HEK293 (cell line): ENCODE results near the gene BAIAP2.

Experiments used
- CTCF ChIA-PET: fragments of 350-600 bp; formaldehyde crosslinking; extraction: SDS; loops from one replicate; lab custom pipeline; 2021; ENCODE audit warnings: antibody characterized with exemption; lab: Yijun Ruan, JAX
- POLR2A ChIA-PET: fragments of 300-600 bp; formaldehyde crosslinking; extraction: SDS; loops from one replicate; lab custom pipeline; 2020; ENCODE audit warnings: antibody characterized with exemption, inconsistent platforms; lab: Yijun Ruan, JAX
- H3K27ac ChIP-seq: fragments of 200-500 bp; sonication (Bioruptor generic); 2 replicates; pipeline ENCODE4 v1.5.1; 2014; ENCODE audit warnings: low read depth, low read length, control low read depth, inconsistent platforms; ENCODE audit errors: extremely low read depth
- H3K36me3 ChIP-seq, 2 experiments: fragments of 200-500 bp in 1 of 2; sonication (Bioruptor generic) in 1 of 2; 1 replicate in 1 of 2; 2 replicates in 1 of 2; pipeline ENCODE4 v1.5.1; 2014 to 2017; ENCODE audit warnings: inconsistent platforms in 2 of 2, low read length in 2 of 2; ENCODE audit not compliant: control insufficient read depth in 2 of 2, insufficient read depth in 1 of 2
- H3K4me1 ChIP-seq: fragments of 200-500 bp; sonication (Bioruptor generic); 2 replicates; pipeline ENCODE4 v1.5.1; 2014; ENCODE audit warnings: mild to moderate bottlenecking, low read length, inconsistent platforms; ENCODE audit not compliant: control insufficient read depth, insufficient read depth
- H3K4me3 ChIP-seq: 2 replicates; pipeline ENCODE4 v1.5.1; 2011; ENCODE audit warnings: low read depth, mild to moderate bottlenecking, control low read depth, low read length, moderate library complexity
- H3K9me3 ChIP-seq: fragments of 200-500 bp; sonication (Bioruptor generic); 2 replicates; pipeline ENCODE4 v1.5.1; 2014; ENCODE audit warnings: low read depth, low read length, inconsistent platforms; ENCODE audit not compliant: control insufficient read depth, insufficient read depth
- BCL11A ChIP-seq: fragments of 450-650 bp; formaldehyde crosslinking; IDR thresholded peaks from 2 replicates; pipeline ENCODE4 v1.5.1; 2016; ENCODE audit warnings: low read depth, missing biosample characterization, missing genetic modification characterization
- BCL11B ChIP-seq: fragments of 450-650 bp; formaldehyde crosslinking; IDR thresholded peaks from 2 replicates; pipeline ENCODE4 v1.5.1; 2016; ENCODE audit warnings: low read depth, missing biosample characterization, missing genetic modification characterization
- EGR2 ChIP-seq: fragments of 450-650 bp; formaldehyde crosslinking; IDR thresholded peaks from 2 replicates; pipeline ENCODE4 v1.5.1; 2016; ENCODE audit warnings: low read depth, missing biosample characterization, missing genetic modification characterization
- GFI1B ChIP-seq: fragments of 450-650 bp; formaldehyde crosslinking; IDR thresholded peaks from 2 replicates; pipeline ENCODE4 v1.5.1; 2016; ENCODE audit warnings: missing biosample characterization, missing genetic modification characterization
- GLI4 ChIP-seq: fragments of 450-650 bp; formaldehyde crosslinking; IDR thresholded peaks from 2 replicates; pipeline ENCODE4 v1.5.1; 2016; ENCODE audit warnings: missing biosample characterization, missing genetic modification characterization
- GLIS2 ChIP-seq: fragments of 450-650 bp; formaldehyde crosslinking; IDR thresholded peaks from 2 replicates; pipeline ENCODE4 v1.5.1; 2016; ENCODE audit warnings: missing biosample characterization, missing genetic modification characterization
- HOXC10 ChIP-seq: sonication (generic); formaldehyde crosslinking; IDR thresholded peaks from 2 replicates; pipeline ENCODE4 v1.8.1; 2023; ENCODE audit warnings: mild to moderate bottlenecking, missing genetic modification reagents
- PRDM1 ChIP-seq: fragments of 450-650 bp; formaldehyde crosslinking; IDR thresholded peaks from 2 replicates; pipeline ENCODE4; 2016; ENCODE audit warnings: missing biosample characterization, missing genetic modification characterization
- ZBTB1 ChIP-seq: fragments of 450-650 bp; formaldehyde crosslinking; IDR thresholded peaks from 2 replicates; pipeline ENCODE4 v1.5.1; 2016; ENCODE audit warnings: missing biosample characterization, missing genetic modification characterization
- ZBTB8A ChIP-seq: fragments of 450-650 bp; formaldehyde crosslinking; IDR thresholded peaks from 2 replicates; pipeline ENCODE4 v1.5.1; 2016; ENCODE audit warnings: missing biosample characterization, missing genetic modification characterization
- ZFHX2 ChIP-seq: fragments of 450-650 bp; formaldehyde crosslinking; conservative IDR thresholded peaks from 2 replicates; pipeline ENCODE4 v1.5.1; 2016; ENCODE audit warnings: missing biosample characterization, missing genetic modification characterization
- ZFP69B ChIP-seq: fragments of 450-650 bp; formaldehyde crosslinking; IDR thresholded peaks from 2 replicates; pipeline ENCODE4 v1.5.1; 2016; ENCODE audit warnings: missing biosample characterization, missing genetic modification characterization
- ZNF10 ChIP-seq: fragments of 450-650 bp; formaldehyde crosslinking; IDR thresholded peaks from 2 replicates; pipeline ENCODE4 v1.5.1; 2017; ENCODE audit warnings: missing biosample characterization, missing genetic modification characterization
- ZNF19 ChIP-seq: fragments of 450-650 bp; formaldehyde crosslinking; IDR thresholded peaks from 2 replicates; pipeline ENCODE4; 2016; ENCODE audit warnings: missing biosample characterization, missing genetic modification characterization, low read depth
- ZNF214 ChIP-seq: fragments of 450-650 bp; formaldehyde crosslinking; IDR thresholded peaks from 2 replicates; pipeline ENCODE4 v1.5.1; 2017; ENCODE audit warnings: missing biosample characterization, mild to moderate bottlenecking, missing genetic modification characterization, borderline replicate concordance
- ZNF221 ChIP-seq: fragments of 450-650 bp; formaldehyde crosslinking; IDR thresholded peaks from 2 replicates; pipeline ENCODE4 v1.5.1; 2017; ENCODE audit warnings: missing biosample characterization, missing genetic modification characterization, borderline replicate concordance
- ZNF23 ChIP-seq: fragments of 450-650 bp; formaldehyde crosslinking; IDR thresholded peaks from 2 replicates; pipeline ENCODE4 v1.5.1; 2016; ENCODE audit warnings: missing biosample characterization, missing genetic modification characterization, borderline replicate concordance
- ZNF239 ChIP-seq: fragments of 450-650 bp; formaldehyde crosslinking; IDR thresholded peaks from 2 replicates; pipeline ENCODE4 v1.5.1; 2016; ENCODE audit warnings: missing biosample characterization, missing genetic modification characterization
- ZNF335 ChIP-seq: fragments of 450-650 bp; formaldehyde crosslinking; conservative IDR thresholded peaks from 2 replicates; pipeline ENCODE4 v1.5.1; 2016; ENCODE audit warnings: missing biosample characterization, missing genetic modification characterization
- ZNF391 ChIP-seq: fragments of 450-650 bp; formaldehyde crosslinking; IDR thresholded peaks from 2 replicates; pipeline ENCODE4 v1.5.1; 2016; ENCODE audit warnings: low read depth, missing biosample characterization, missing genetic modification characterization, borderline replicate concordance
- ZNF514 ChIP-seq: fragments of 450-650 bp; formaldehyde crosslinking; IDR thresholded peaks from 2 replicates; pipeline ENCODE4 v1.5.1; 2016; ENCODE audit warnings: missing biosample characterization, missing genetic modification characterization
- ZNF596 ChIP-seq: fragments of 450-650 bp; IDR thresholded peaks from 2 replicates; pipeline ENCODE4 v1.5.0; 2018; ENCODE audit warnings: missing biosample characterization, mild to moderate bottlenecking, missing genetic modification characterization, moderate library complexity
- ZNF600 ChIP-seq: fragments of 450-650 bp; formaldehyde crosslinking; IDR thresholded peaks from 2 replicates; pipeline ENCODE4 v1.5.1; 2016; ENCODE audit warnings: missing biosample characterization, missing genetic modification characterization
- ZNF623 ChIP-seq: fragments of 450-650 bp; formaldehyde crosslinking; IDR thresholded peaks from 2 replicates; pipeline ENCODE4 v1.5.1; 2016; ENCODE audit warnings: missing biosample characterization, missing genetic modification characterization
- ZNF654 ChIP-seq: fragments of 450-650 bp; formaldehyde crosslinking; IDR thresholded peaks from 2 replicates; pipeline ENCODE4 v1.5.1; 2016; ENCODE audit warnings: low read depth, missing biosample characterization, missing genetic modification characterization
- ZNF670 ChIP-seq: fragments of 450-650 bp; formaldehyde crosslinking; IDR thresholded peaks from 2 replicates; pipeline ENCODE4 v1.5.1; 2016; ENCODE audit warnings: missing biosample characterization, missing genetic modification characterization, low read depth
- TF ChIP-seq, protein P1 (sequence below): fragments of 450-650 bp; formaldehyde crosslinking; IDR thresholded peaks from 2 replicates; pipeline ENCODE4 v1.5.1; 2016; ENCODE audit warnings: missing biosample characterization, missing genetic modification characterization
- TF ChIP-seq, protein P2 (sequence below): fragments of 450-650 bp; formaldehyde crosslinking; IDR thresholded peaks from 2 replicates; pipeline ENCODE4 v1.5.1; 2017; ENCODE audit warnings: missing biosample characterization, missing genetic modification characterization

BAIAP2 gene

DNA sequence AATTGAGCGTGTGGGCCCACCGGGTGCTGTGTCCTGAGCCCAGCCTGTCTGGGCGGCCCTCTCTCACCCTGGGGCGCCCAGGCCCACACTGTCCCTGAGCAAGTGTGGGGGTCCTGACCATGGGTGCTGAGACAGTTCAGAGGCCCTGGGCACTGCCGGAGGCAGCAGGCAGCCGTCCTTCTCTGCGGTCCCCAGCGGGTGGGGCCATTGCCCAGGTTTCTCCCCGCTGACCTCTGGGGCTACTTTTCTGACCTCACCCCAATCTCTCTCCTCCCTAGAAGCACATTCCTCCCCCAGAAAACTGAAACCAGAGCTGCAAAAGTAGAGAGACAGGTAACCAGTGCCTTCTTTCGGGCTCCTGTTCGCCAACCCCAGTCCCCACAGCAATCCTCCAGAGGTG is 94.3 kb downstream of the BAIAP2 start:
- Histone ChIP-seq H3K4me1 (no peaks in the 10 kb centered on the region), H3K27ac (no peak overlapping the region), H3K4me3 (no peak overlapping the region), H3K36me3 (peaks cover 0 to 2% of the 10 kb centered on the region in 2 experiments; a peak in 1 of 3 replicates), H3K9me3 (no peaks in the 10 kb centered on the region)
- CTCF ChIA-PET: interaction anchor here (0.6 to 1.6 kb wide), 2 partner anchors 13 to 101 kb away, joined by 5 to 6 read pairs; no protein-coding TSS in a partner anchor
- no peak for TF ChIP-seq ZNF239 (tag by site-specific recombination)
- TF ChIP-seq ZFP69B (tag by site-specific recombination): peak; percentile 24; the same call in 1 of the 2 replicates
- TF ChIP-seq BCL11B: no peak
- no peak for TF ChIP-seq ZNF596 (tag by site-specific recombination)
- TF ChIP-seq GLI4: no peak
- 0 out of 2 replicates have a peak, but pooled peaks have one; percentile 16 for TF ChIP-seq BCL11A (tag by site-specific recombination)
- TF ChIP-seq GLIS2: no peak
- no peak for TF ChIP-seq ZBTB1 (tag by site-specific recombination)
- TF ChIP-seq PRDM1 (tag by site-specific recombination): no peak
- no peak; the same call in 1 of the 2 replicates for TF ChIP-seq ZNF654
- TF ChIP-seq HOXC10 (CRISPR knock-in tag): no peak
- TF ChIP-seq ZNF600 (tag by site-specific recombination): no peak
- no peak for TF ChIP-seq ZNF19 (tag by site-specific recombination)
- no peak for TF ChIP-seq ZNF214
- TF ChIP-seq GFI1B: no peak
- no peak for TF ChIP-seq ZNF514 (tag by site-specific recombination)
- TF ChIP-seq ZNF391: no peak
- peak; percentile 31; the same call in 1 of the 2 replicates for TF ChIP-seq ZBTB8A (tag by site-specific recombination)
- TF ChIP-seq, protein P1, sequence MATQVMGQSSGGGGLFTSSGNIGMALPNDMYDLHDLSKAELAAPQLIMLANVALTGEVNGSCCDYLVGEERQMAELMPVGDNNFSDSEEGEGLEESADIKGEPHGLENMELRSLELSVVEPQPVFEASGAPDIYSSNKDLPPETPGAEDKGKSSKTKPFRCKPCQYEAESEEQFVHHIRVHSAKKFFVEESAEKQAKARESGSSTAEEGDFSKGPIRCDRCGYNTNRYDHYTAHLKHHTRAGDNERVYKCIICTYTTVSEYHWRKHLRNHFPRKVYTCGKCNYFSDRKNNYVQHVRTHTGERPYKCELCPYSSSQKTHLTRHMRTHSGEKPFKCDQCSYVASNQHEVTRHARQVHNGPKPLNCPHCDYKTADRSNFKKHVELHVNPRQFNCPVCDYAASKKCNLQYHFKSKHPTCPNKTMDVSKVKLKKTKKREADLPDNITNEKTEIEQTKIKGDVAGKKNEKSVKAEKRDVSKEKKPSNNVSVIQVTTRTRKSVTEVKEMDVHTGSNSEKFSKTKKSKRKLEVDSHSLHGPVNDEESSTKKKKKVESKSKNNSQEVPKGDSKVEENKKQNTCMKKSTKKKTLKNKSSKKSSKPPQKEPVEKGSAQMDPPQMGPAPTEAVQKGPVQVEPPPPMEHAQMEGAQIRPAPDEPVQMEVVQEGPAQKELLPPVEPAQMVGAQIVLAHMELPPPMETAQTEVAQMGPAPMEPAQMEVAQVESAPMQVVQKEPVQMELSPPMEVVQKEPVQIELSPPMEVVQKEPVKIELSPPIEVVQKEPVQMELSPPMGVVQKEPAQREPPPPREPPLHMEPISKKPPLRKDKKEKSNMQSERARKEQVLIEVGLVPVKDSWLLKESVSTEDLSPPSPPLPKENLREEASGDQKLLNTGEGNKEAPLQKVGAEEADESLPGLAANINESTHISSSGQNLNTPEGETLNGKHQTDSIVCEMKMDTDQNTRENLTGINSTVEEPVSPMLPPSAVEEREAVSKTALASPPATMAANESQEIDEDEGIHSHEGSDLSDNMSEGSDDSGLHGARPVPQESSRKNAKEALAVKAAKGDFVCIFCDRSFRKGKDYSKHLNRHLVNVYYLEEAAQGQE (tag by site-specific recombination): no peak
- TF ChIP-seq ZNF10 (tag by site-specific recombination): no peak
- no peak for TF ChIP-seq ZNF221
- TF ChIP-seq, protein P2, sequence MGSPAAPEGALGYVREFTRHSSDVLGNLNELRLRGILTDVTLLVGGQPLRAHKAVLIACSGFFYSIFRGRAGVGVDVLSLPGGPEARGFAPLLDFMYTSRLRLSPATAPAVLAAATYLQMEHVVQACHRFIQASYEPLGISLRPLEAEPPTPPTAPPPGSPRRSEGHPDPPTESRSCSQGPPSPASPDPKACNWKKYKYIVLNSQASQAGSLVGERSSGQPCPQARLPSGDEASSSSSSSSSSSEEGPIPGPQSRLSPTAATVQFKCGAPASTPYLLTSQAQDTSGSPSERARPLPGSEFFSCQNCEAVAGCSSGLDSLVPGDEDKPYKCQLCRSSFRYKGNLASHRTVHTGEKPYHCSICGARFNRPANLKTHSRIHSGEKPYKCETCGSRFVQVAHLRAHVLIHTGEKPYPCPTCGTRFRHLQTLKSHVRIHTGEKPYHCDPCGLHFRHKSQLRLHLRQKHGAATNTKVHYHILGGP (tag by site-specific recombination): no peak
- POLR2A ChIA-PET: no interaction called here

DNA sequence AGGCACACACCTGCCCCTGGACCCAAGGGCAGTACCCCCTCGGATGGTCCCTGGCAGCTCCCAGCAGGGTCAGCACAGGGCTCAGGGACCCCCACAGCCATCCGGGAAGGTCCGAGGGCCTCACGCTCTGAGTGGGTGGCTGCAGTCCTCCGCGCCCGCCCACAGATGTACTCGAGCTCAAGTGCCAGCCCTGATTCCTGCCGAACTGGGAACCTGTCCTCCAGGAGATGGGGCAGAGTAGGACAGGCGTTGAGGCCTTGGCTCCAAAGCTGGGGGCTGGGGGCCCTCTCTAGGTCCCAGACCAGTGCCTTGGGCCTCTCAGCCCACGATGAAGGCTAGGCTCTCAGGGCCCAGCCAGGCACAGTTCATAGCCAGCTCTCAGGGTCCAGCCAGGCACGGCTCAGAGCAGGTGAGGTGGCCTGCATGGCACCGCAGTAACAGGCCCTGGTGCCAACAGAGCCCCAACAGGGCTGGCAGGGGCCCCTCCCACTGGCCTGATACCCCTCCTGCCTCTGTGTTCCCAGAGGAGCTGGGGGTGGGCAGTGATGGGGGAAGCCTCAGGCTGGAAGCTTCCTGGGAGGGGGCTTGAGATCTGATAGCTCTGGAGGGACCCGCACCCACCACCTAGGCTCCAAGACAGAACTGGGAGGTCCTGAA is 94.9 kb downstream of the BAIAP2 start:
- Histone ChIP-seq H3K27ac (no peak overlapping the region), H3K4me1 (no peaks in the 10 kb centered on the region), H3K4me3 (no peak overlapping the region), H3K36me3 (no peaks in the 10 kb centered on the region), H3K9me3 (no peaks in the 10 kb centered on the region)
- ChIA-PET CTCF (interaction anchor here (0.5 to 1.6 kb wide), 6 partner anchors 12 to 400 kb away, joined by 3 to 6 read pairs (median 4); no protein-coding TSS in a partner anchor), POLR2A (no interaction called here)
- peak; percentile 82 for TF ChIP-seq EGR2 (tag by site-specific recombination)
- TF ChIP-seq ZNF23 (tag by site-specific recombination): no peak
- TF ChIP-seq ZNF670: no peak
- TF ChIP-seq ZNF623 (tag by site-specific recombination): no peak
- 0 out of 2 replicates have a peak, but pooled peaks have one; percentile 29 for TF ChIP-seq ZNF335
- peak; percentile 89 for TF ChIP-seq ZFHX2 (tag by site-specific recombination)
